Thoracic aorta (tissue), 2 donors: ENCODE measurements around the gene KITLG. TPM values are rescaled to one million over a fixed set of nuclear protein-coding genes. Genes with fewer than 3 reads are reported as not detected.

Experiments used
- ATAC-seq: fragments of 150-250 bp; one replicate; pipeline ENCODE4 v1.8.0; 2017; ENCODE audit warnings: low read depth; ENCODE audit not compliant: insufficient number of reproducible peaks, low FRiP score
- DNase-seq: peaks from one replicate; pipeline ENCODE4 v3.0.0-alpha.2; 2020; ENCODE audit warnings: low spot score
- H3K27ac ChIP-seq, 2 donors: fragments of 200-600 bp; sonication (generic); 1 replicate in 1 of 2; 2 replicates in 1 of 2; pipeline ENCODE4 v1.5.1; 2016; ENCODE audit warnings: mild to moderate bottlenecking in 2 of 2, moderate library complexity in 2 of 2
- H3K27me3 ChIP-seq: fragments of 200-600 bp; sonication (generic); replicated peaks from 2 replicates; pipeline ENCODE4 v1.6.0; 2016; ENCODE audit warnings: mild to moderate bottlenecking; ENCODE audit not compliant: insufficient read depth
- H3K36me3 ChIP-seq: fragments of 200-600 bp; sonication (generic); one replicate; pipeline ENCODE4 v1.5.1; 2016
- H3K4me1 ChIP-seq, 2 donors: fragments of 200-600 bp; sonication (generic); 1 replicate in 1 of 2; 2 replicates in 1 of 2; pipeline versions ENCODE4 v1.5.1 to v1.6.0; 2016; ENCODE audit warnings: low read depth in 2 of 2, mild to moderate bottlenecking in 1 of 2; ENCODE audit not compliant: control insufficient read depth in 1 of 2
- H3K4me3 ChIP-seq: fragments of 200-600 bp; sonication (generic); 2 replicates; pipeline ENCODE4 v1.5.1; 2016; ENCODE audit warnings: mild to moderate bottlenecking
- H3K9me3 ChIP-seq: fragments of 200-600 bp; sonication (generic); 2 replicates; pipeline ENCODE4 v1.5.1; 2016
- total RNA-seq, 2 donors: library from RNA; depleted of rRNA; stranded (reverse); fragments of >200 nt; gene quantifications; one replicate each; pipeline versions ENCODE4 v1.1.0 to v1.2.3, GENCODE V29; 2016
- TF ChIP-seq, protein P1 (sequence below): fragments of 200-600 bp; sonication (generic); IDR thresholded peaks from one replicate; pipeline ENCODE4 v1.5.1; 2019; ENCODE audit warnings: antibody characterized with exemption

The KITLG gene
- total RNA-seq, 2 donors from 2014 or later, result 19.4 to 29.9 TPM

DNA sequence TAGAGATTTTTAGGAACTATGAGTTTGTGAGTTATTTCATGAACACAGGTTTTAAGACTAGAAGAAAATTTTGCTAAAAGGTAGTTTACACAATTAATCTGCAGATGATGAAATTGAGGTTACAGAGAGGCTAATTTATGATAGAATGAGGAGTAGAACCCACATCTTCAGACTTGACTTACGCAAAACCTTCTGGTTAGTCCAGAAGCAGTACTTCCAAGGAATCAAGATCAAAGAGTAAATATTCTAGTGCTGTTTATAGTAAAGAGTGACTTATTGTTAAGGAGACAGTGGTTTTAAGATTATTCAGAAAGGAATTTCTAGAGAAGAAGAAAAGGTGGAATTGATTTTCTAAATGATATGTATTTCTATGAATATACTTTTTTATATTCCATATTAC, 10.6 kb upstream of the KITLG start:
- H3K36me3 ChIP-seq, result no peaks in the 10 kb centered on the region
- no peaks in the 10 kb centered on the region for H3K27me3 ChIP-seq
- no peak overlapping the region for H3K27ac ChIP-seq
- H3K9me3 ChIP-seq, result no peaks in the 10 kb centered on the region
- no peak for ATAC-seq
- TF ChIP-seq, protein P1, sequence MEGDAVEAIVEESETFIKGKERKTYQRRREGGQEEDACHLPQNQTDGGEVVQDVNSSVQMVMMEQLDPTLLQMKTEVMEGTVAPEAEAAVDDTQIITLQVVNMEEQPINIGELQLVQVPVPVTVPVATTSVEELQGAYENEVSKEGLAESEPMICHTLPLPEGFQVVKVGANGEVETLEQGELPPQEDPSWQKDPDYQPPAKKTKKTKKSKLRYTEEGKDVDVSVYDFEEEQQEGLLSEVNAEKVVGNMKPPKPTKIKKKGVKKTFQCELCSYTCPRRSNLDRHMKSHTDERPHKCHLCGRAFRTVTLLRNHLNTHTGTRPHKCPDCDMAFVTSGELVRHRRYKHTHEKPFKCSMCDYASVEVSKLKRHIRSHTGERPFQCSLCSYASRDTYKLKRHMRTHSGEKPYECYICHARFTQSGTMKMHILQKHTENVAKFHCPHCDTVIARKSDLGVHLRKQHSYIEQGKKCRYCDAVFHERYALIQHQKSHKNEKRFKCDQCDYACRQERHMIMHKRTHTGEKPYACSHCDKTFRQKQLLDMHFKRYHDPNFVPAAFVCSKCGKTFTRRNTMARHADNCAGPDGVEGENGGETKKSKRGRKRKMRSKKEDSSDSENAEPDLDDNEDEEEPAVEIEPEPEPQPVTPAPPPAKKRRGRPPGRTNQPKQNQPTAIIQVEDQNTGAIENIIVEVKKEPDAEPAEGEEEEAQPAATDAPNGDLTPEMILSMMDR, result no peak
- DNase-seq, result no peak
- no peak overlapping the region for H3K4me3 ChIP-seq
- no peaks in the 10 kb centered on the region for H3K4me1 ChIP-seq

DNA sequence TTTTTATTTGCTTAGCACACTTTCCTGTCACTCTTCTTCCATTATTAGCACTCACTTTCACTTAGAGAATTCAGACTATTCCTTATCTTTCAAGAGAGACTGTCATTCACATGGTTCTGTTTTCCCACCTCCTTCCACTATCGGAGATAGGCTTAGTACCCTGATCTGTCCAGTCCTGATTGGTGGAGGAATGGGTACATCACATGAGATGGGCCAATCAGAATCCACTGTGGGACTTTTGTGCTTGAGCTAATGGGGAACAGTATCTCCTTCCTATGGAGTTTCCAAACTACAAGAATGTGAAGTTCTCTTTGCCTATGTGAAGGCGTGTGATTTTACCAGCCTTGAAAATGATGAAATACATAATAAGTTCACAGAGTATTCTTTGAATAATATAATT, 4.8 kb upstream of the KITLG start:
- TF ChIP-seq, protein P1, result no peak
- no peak for ATAC-seq
- no peak for DNase-seq
- Histone ChIP-seq H3K27ac (no peak overlapping the region), H3K9me3 (no peaks in the 10 kb centered on the region), H3K27me3 (no peaks in the 10 kb centered on the region), H3K36me3 (no peaks in the 10 kb centered on the region), H3K4me3 (no peak overlapping the region), H3K4me1 (no peaks in the 10 kb centered on the region)

DNA sequence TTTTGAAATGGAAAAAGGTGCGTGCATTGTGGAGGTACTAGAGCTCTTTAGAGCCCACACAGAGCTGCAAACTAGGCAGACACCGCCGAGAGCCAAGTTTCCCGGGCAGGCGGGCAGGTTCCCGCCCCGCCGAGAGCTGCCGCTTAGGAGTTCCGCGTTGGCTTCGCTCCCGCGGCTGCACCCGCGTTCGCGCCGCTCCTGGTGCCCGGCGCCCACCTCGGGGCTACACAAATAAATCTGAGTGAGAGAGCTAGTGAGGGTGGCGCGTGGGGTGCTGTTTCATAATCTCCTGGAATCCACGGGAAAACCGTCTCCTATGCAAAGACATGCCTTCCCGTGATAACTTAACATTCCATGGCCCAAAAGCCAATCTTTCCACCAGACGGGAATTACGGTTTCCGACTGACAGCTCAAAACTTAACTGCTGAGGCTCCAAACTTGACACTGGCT, 645 bp downstream of the KITLG start:
- Histone ChIP-seq H3K4me1 (peaks cover 10 to 19% of the 10 kb centered on the region in 2 donors), H3K27me3 (no peaks in the 10 kb centered on the region), H3K36me3 (no peaks in the 10 kb centered on the region), H3K27ac (peak overlapping the region in 1 of 2 donors; percentile 17), H3K9me3 (no peaks in the 10 kb centered on the region), H3K4me3 (peak overlapping the region; percentile 88)
- ATAC-seq, result no peak
- TF ChIP-seq, protein P1, result no peak
- DNase-seq, result no peak

DNA sequence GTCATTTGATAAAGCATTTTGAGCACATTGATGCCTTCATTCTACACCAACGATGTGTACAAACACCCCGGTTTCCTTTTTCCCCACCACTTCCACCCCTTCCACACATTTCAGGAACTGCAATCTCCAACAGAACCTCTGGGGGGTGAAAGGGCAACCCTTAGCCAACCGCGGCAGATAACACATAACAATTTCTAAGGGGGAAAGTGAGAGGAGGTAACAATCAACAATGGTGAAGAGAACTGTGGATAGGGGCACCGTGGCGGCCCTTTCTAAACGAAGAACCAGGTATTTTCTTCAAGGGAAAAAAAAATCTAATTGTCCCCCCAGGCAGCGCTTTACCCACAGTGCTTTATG, 1.1 kb downstream of the KITLG start:
- peak overlapping the region; percentile 88 for H3K4me3 ChIP-seq
- H3K27me3 ChIP-seq, result no peaks in the 10 kb centered on the region
- no peaks in the 10 kb centered on the region for H3K36me3 ChIP-seq
- TF ChIP-seq, protein P1, result peak; percentile 49
- H3K9me3 ChIP-seq, result no peaks in the 10 kb centered on the region
- no peak overlapping the region for H3K27ac ChIP-seq
- DNase-seq (no peak), ATAC-seq (no peak)
- peaks cover 10 to 22% of the 10 kb centered on the region in 2 donors for H3K4me1 ChIP-seq

DNA sequence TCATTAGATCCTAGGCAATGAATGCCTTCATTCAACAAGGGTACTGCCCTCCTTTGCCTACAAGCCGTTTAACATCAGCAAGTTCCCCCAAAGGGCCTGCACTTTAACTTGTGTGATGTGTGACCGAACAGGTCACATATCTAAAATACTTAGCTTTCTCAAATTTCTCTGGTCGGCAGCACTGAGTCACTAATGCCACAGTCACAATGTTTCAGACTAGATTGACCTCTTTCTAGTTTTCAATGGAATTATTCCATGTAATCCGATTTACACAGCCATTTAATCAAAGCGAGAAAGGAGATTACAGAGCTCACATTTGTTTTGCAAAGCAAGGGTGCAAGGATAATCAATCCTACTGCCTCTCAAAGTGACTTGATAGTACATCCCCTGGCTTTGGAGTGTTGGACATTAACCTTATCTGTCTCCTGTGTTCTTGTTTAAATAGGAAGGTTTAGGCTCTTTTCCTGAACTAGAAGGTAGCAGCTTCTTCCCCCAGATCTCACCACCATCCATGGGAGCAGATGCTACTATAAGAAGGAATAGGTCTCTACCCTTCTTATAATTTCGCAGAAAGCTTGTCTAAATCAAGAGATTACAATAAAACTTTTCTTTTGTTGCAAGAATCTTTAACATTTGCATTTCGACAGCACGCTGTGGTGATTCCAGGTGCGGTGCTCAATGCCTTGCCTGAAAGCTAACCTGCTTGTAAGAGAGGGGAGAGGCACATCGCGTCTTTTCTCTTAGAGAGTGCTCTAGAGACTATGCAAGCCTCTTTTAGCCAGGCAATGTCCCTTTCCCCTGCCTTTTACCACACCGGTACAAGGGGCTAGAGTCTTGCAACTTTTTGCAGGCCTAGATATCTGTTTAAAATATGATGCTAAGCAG, 1.8 kb downstream of the KITLG start:
- H3K4me1 ChIP-seq, result peaks cover 10 to 28% of the 10 kb centered on the region in 2 donors
- H3K27ac ChIP-seq, result no peak overlapping the region
- ATAC-seq (no peak), DNase-seq (no peak)
- H3K4me3 ChIP-seq, result peak overlapping the region; percentile 88
- no peaks in the 10 kb centered on the region for H3K36me3 ChIP-seq
- H3K27me3 ChIP-seq, result no peaks in the 10 kb centered on the region
- no peaks in the 10 kb centered on the region for H3K9me3 ChIP-seq
- TF ChIP-seq, protein P1, result no peak
